GM18870 (cell line): ENCODE measurements around the gene S100A12.
"Not testable (repeated sequence)": the region's sequence is repeated elsewhere in the genome, so short reads cannot be mapped to it uniquely, and the experiment has no call there.

Experiments used
- ATAC-seq: cut with Tn5 transposase; IDR thresholded peaks from one replicate; pipeline ENCODE4 v1.9.1; 2021; ENCODE audit warnings: moderate library complexity; ENCODE audit not compliant: unreplicated experiment

S100A12 gene

GRCh38 chr1:153375511-153375910, at the start of gene S100A12:
S100A12 (minus strand) TSS chr1:153375621; CDS start chr1:153374592, 1,029 bp downstream.
- no peak for ATAC-seq

GRCh38 chr1:153422450-153423068, 47.1 kb upstream of the S100A12 start:
- no peak for ATAC-seq

DNA sequence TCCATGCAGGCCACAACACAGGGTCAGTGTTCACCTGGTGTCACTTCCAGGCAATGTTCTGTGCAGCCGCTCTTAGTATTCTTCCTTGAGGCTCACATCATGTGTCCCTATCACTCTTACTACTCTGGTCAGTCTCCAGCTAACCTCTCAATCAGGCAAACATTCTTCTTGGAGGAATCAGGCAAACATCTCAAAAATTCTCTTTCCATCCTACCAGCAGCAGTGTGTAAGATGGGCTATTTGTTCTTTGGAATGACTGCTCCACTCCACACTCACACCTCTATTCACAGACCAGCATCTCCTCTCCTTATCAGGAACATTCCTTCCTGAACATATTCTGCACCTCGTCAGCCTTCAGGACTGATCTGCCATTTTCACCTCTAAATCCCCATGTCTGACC, 44.9 kb upstream of the S100A12 start:
- no peak for ATAC-seq

DNA sequence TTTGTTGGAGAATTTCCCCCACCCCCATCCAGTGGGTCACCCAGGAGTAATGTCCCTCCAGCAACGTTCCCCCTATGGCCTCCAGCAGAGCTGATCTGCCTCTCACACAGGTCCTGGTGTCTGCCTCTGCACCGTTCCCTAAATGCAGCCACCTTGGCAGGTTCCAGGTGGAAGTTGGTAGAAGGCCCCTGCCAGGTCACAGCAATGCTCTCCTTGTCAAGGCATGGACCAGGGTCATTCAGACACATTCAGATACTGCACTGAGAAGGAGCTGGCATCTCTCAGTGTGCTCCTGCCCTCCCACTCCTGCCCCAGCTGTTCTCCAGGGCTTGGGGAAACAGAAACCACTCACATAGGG, 44.0 kb upstream of the S100A12 start:
- ATAC-seq: not testable (repeated sequence)

DNA sequence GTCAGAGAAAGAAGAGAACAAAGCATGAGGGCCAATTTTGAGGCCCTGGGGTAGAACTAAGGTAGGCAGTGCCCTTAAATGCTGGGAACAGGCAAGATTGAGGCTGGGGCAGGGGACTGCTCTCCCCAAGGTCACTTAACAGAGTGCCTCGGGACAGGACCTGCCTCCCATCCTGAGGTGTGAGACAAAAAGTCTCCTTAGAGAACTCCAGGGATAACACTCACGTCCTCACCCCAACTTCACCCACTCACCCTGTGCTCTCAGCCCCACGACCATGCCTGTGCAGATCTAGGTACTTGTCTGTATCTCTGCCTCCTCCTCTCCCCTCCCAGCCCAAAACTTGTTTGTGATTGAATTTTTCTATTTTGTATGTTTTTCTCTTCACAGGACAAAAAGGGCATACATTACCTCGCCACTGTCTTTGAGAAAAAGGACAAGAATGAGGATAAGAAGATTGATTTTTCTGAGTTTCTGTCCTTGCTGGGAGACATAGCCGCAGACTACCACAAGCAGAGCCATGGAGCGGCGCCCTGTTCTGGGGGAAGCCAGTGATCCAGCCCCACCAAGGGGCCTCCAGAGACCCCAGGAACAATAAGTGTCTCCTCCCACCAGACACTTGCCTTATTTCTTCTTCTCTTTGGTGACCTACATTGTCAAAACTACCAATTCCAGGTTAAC, 43.5 kb upstream of the S100A12 start:
- not testable (repeated sequence) for ATAC-seq

GRCh38 chr1:153417136-153417888, 41.9 kb upstream of the S100A12 start:
- no peak for ATAC-seq

GRCh38 chr1:153415850-153416570, 40.6 kb upstream of the S100A12 start, which contains the start of gene S100A7A:
S100A7A (plus strand) TSS chr1:153416520; CDS start chr1:153418083, 1,563 bp downstream.
- no peak for ATAC-seq

DNA sequence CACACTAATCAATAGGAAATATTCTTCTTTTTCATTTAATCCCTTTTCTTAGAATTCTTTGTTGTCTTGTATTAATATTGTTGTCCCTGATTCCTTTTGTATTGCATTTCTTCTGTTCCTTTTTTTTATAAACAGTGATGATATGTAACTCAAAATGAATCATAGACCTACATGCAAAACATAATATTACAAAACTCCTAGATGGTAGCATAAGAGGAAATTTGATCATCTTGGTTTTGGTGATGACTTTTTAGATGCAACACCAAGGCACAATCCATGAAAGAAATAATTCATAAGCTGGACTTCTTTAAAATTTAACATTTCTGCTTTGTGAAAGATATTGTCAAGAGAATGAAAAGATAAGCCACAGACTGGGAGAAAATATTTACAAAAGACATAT, 38.5 kb upstream of the S100A12 start:
- not testable (repeated sequence) for ATAC-seq

DNA sequence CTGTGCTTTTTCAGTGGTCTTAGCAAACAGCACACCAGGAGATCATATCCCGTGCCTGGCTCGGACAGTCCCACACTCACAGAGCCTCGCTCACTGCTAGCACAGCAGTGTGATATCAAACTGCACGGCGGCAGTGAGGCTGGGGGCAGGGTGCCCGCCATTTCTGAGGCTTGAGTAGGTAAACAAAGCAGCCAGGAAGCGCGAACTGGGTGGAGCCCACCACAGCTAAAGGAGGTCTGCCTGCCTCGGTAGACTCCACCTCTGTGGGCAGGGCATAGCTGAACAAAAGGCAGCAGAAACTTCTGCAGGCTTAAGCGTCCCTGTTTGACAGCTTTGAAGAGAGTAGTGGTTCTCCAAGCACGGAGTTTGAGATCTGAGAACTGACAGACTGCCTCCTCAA, 31.9 kb upstream of the S100A12 start:
- not testable (repeated sequence) for ATAC-seq

DNA sequence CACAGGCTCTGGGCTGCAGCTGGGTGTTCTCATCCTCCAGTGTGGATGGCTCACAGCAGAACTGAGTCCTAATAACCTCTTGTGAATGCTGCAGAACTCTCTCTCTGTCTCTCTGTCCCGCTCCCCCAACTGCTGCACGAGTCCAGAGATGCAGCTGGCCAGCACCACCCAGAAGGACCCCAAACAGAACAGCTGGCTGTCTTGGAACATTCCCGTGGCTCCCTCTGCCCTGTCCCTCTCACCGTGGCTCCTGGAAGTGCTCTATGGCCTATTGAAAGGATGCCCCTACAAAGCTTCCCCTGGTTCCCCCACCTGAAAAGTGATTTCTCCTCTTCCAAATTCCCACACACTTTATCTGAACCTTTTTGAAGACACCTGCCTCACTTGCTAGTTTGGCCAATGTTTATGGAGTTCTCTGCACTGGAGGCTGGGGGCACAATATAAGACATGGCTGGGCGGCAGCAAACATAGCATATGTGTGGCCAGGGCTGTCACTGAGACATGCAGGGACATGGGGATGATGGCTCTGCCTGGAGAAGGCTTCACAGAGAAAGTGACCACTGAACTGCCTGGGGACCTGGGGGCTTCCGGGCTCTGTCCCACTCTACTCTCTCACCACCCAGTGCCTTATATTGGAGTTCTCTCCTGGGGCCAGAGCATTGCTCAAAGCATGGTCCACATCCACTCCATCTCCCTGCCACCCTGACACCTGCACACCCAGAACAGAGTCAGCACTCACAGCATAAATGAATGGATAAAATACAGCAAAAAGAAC, 30.6 kb upstream of the S100A12 start:
- not testable (repeated sequence) for ATAC-seq

DNA sequence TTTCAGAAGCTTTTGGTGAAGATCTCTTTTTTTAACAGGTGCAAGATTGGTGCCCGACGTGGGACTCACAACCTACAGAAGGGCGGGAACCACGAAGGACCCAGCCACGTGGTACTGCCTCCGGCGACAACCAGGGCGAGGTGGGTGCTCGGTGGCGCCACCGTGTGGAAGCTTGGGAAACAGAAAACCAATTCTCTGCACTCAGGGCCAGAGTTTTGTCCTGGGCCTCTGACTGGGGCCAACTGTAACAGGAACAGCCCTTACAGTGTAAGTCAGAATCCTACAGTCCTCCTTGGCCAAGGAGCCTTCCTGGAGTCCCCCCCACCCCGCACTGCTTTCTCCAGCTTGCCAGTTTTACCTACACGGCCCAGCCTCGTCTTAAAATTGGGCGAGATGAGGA, 29.3 kb upstream of the S100A12 start:
- no peak for ATAC-seq

DNA sequence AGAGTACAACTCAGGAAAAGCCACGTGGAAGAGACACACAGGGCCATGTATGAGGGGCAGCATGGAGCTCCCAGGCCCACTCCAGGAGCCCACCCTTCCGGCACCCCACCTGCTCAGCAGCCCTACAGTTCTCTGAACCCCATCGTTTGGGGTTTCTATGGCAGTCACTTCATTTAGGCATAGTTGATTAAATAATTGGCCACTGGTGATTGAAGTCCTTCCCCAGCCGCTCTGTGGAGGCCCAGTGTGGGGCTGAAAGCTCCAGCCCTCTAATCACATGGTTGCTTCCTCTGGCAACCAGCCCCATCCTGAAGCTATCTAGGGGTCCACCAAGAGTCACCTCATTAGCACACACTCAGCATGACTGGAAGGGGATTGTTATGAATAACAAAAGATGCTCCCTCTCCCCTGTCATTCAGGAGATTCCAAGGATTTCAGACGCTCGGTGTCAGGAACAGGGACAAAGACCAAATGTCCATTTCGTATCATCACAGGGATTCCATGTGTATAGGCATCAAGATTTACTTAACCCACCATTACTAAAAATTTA, 28.7 kb upstream of the S100A12 start:
- ATAC-seq: no peak

- no peak for ATAC-seq
Observed at GRCh38 chr1:153403421-153404085, 28.1 kb upstream of the S100A12 start.

- ATAC-seq: no peak
Observed at GRCh38 chr1:153402226-153402625, 26.8 kb upstream of the S100A12 start.

DNA sequence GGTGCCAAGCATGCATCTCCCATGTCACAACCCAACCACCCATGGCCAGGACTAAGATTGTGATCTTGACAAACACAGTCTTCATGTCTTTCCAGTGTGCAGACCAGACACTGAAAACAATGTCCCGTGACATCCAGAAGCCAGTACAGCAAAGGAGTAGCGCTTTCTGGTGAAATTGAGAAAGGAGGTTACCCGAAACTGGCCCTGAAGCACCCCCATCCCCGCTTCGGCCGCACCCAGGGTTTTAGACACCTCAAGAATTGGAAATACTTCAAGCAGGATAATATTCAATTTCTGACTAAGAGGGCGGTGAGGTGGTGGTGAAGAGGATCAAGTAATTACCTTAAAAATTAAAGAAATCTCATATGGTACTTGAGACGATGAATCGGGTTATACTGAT, 26.0 kb upstream of the S100A12 start:
- no peak for ATAC-seq

DNA sequence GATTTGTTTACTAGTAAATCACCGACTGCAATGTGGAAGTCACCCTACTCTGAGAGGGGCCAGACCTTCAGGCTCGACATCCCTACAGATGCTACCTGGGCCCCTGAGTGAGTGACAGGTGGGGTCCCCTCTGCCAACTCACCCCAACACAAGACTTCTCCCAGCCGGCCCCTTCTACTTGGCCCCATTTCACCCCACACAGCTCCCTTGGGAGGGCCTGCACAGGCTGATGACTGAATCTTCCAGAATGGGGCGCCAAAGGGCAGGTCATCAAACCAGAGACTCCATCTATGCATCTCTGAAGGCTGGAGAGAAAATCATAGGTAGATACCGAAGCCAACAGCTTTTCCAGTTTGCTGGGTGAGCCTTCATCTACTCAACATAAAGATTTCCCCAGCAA, 24.8 kb upstream of the S100A12 start:
- no peak for ATAC-seq

DNA sequence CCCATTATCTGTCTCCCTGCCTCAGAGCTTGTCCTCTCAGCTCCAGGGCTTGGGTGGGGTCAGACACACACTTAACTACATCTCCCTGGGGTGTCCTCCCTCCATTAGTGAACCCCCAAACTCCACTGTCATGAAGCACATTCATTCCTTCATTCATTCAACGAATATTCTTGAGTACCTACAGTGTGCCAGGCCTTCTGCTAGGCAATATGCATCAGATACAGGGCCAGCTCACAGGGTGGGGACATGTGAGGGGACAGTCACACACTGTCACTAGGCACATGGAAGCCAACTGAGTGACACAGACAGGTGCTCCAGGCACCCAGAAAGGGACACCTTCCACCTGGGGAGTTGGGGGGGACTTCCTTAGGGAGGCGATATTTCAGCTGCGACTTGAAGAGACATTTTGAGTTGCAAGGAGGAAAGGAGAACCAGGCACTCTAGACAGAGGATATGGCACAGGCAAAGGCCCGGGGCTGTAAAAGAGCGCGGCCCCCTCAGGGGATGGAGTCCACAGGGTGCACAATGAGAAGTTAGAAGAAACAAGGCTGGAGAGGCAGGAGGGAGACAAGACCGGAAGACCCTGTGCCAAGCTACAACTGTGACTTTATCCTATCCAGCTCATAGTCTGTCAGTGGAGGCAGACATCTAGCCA, 24.1 kb upstream of the S100A12 start:
- no peak for ATAC-seq

DNA sequence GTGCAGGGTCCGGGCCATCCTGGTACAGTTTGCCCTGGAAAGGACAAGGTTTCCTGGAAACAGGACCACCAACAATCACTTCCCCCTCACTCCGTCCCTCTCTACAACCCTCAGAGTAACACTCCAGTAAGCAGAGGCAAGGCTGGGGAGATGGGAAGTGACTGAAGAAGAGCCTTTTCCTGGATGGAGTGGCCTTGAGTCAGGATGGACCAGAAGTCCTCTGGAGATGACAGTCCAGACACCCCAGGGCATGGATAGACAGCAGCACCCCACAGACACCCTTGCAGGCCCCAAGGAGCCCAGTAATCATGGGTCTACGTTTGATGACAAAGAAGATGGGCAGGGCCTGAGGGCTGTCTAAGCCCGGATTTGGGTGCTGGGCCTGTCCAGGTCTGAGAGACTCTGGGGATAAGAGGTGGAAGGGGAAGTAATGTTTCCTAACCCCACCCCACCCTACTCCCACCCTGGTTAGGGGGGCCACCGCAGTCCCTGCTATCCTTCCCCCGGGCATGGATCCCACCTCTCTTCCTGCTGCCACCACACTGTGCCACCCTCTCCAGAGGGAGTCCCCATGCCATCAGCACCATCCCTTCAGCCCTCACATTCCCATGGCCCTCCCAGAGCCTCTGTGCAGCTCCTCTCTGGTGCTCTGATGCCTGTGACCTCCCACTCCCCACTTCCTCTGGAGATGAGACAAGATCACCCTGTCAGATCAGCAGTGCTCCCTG, 22.7 kb upstream of the S100A12 start:
- no peak for ATAC-seq
